Endothelial cell of umbilical vein (primary cell): ENCODE data around the gene AGO1.

Experiments
- CTCF ChIP-seq, 2 donors: IDR thresholded peaks; 1 replicate in 1 of 2; 2 replicates in 1 of 2; pipeline ENCODE4 v1.5.1; 2011; ENCODE audit warnings: low read length in 2 of 2, mild to moderate bottlenecking in 2 of 2, moderate library complexity in 2 of 2, control low read depth in 1 of 2, inconsistent platforms in 1 of 2, low read depth in 1 of 2; ENCODE audit not compliant: insufficient read depth in 1 of 2; ENCODE audit errors: extremely low read depth in 1 of 2
- EZH2 ChIP-seq: IDR thresholded peaks from 2 replicates; pipeline ENCODE4 v1.6.1; 2012; ENCODE audit warnings: borderline replicate concordance, low read depth, mild to moderate bottlenecking, moderate library complexity, low read length, inconsistent platforms; ENCODE audit not compliant: severe bottlenecking
- FOS ChIP-seq: IDR thresholded peaks from 2 replicates; pipeline ENCODE4 v1.6.1; 2011; ENCODE audit warnings: mild to moderate bottlenecking, low read length, moderate library complexity, borderline replicate concordance; ENCODE audit not compliant: insufficient read depth
- JUN ChIP-seq: IDR thresholded peaks from 2 replicates; pipeline ENCODE4 v1.6.1; 2011; ENCODE audit warnings: borderline replicate concordance, low read depth; ENCODE audit not compliant: insufficient read length, insufficient read depth
- MAX ChIP-seq: IDR thresholded peaks from 2 replicates; pipeline ENCODE4 v1.6.1; 2011; ENCODE audit not compliant: insufficient read depth, insufficient read length
- MYC ChIP-seq: IDR thresholded peaks from one replicate; pipeline ENCODE4 v1.6.1; 2011; ENCODE audit warnings: mild to moderate bottlenecking, low read depth, low read length
- POLR2A ChIP-seq: IDR thresholded peaks from 2 replicates; pipeline ENCODE4 v1.6.1; 2012; ENCODE audit warnings: low read depth, mild to moderate bottlenecking, control low read depth, low read length
- POLR2AphosphoS5 ChIP-seq: IDR thresholded peaks from 2 replicates; pipeline ENCODE4 v1.6.1; 2012; ENCODE audit warnings: low read depth, mild to moderate bottlenecking, control low read depth, low read length, moderate library complexity; ENCODE audit not compliant: insufficient read depth

DNA sequence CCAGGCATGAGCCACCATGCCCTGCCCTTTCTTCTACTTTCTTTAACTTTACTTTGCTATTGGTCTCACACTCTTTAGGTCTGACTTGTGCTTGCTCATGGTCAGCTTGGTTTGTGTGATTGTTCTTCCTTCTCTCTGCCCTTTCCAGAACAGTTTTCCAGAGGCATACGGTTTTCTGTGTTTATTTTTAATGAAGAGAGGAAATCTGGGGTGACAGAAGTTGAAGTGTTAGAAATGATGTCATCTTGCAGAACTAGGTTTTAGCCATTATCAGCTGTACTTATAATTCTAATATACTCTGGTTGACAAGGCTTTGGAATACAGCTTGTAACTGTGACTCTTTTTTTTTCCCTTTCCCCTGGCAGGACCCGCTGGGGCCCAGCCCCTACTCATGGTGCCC, 62.3 kb downstream of the AGO1 start:
- TF ChIP-seq POLR2A (no peak), MAX (no peak), CTCF (IDR thresholded peaks at IDR 0.05; ENCODE audit: extremely low read depth in 1 of 2, insufficient read depth in 1 of 2, low read depth in 1 of 2, low read length in 2 of 2) (no peak), FOS (no peak), POLR2AphosphoS5 (no peak), EZH2 (no peak), JUN (no peak), MYC (no peak)
